ENCODE results near the gene ADISSP. TPM values are rescaled to one million over a fixed set of nuclear protein-coding genes. Genes with fewer than 3 reads are reported as not detected.

The ADISSP gene
- total RNA-seq, 1 donor = 18.5 TPM

GRCh38 chr20:3723284-3723683 lies 44.3 kb downstream of the ADISSP start:
- no peak overlapping the region for H3K4me3 ChIP-seq (ENCODE audit: insufficient read depth, low read length)
- DNase-seq (ENCODE audit: insufficient read length, low spot score, missing footprints) = no peak
- H3K27me3 ChIP-seq (ENCODE audit: insufficient read depth, low read length) = peaks cover 17% of the 10 kb centered on the region
- no peaks in the 10 kb centered on the region for H3K79me2 ChIP-seq (ENCODE audit: insufficient read depth, low read length)
- TF ChIP-seq CTCF (IDR thresholded peaks at IDR 0.05; ENCODE audit: extremely low read depth, low read depth, low read length) = no peak
- H3K36me3 ChIP-seq (ENCODE audit: insufficient read depth, low read length) = no peaks in the 10 kb centered on the region
- no peak overlapping the region for H3K4me2 ChIP-seq (ENCODE audit: insufficient read depth, low read length)
- no peaks in the 10 kb centered on the region for H3K9me3 ChIP-seq (ENCODE audit: low read depth, low read length)
- no peak overlapping the region for H3K27ac ChIP-seq (ENCODE audit: low read depth, low read length)
- H4K20me1 ChIP-seq (ENCODE audit: insufficient read depth, low read length) = no peaks in the 10 kb centered on the region
- no peak overlapping the region for H2AFZ ChIP-seq (ENCODE audit: low read length)
- peaks cover 11% of the 10 kb centered on the region for H3K4me1 ChIP-seq (ENCODE audit: insufficient read depth, low read length)

- H3K27me3 ChIP-seq (ENCODE audit: insufficient read depth, low read length) = peaks cover 17% of the 10 kb centered on the region
- no peak overlapping the region for H3K4me2 ChIP-seq (ENCODE audit: insufficient read depth, low read length)
- H3K4me3 ChIP-seq (ENCODE audit: insufficient read depth, low read length) = no peak overlapping the region
- peaks cover under 1% of the 10 kb centered on the region for H3K4me1 ChIP-seq (ENCODE audit: insufficient read depth, low read length)
- H3K27ac ChIP-seq (ENCODE audit: low read depth, low read length) = no peak overlapping the region
- H3K79me2 ChIP-seq (ENCODE audit: insufficient read depth, low read length) = no peaks in the 10 kb centered on the region
- no peak for DNase-seq (ENCODE audit: insufficient read length, low spot score, missing footprints)
- H2AFZ ChIP-seq (ENCODE audit: low read length) = no peak overlapping the region
- no peaks in the 10 kb centered on the region for H3K9me3 ChIP-seq (ENCODE audit: low read depth, low read length)
- H3K36me3 ChIP-seq (ENCODE audit: insufficient read depth, low read length) = no peaks in the 10 kb centered on the region
- no peak for TF ChIP-seq CTCF (IDR thresholded peaks at IDR 0.05; ENCODE audit: extremely low read depth, low read depth, low read length)
- H4K20me1 ChIP-seq (ENCODE audit: insufficient read depth, low read length) = no peaks in the 10 kb centered on the region
Observed at GRCh38 chr20:3721912-3722311, 45.6 kb downstream of the ADISSP start.

GRCh38 chr20:3720626-3721025 lies 46.9 kb downstream of the ADISSP start:
- H3K79me2 ChIP-seq (ENCODE audit: insufficient read depth, low read length) = no peaks in the 10 kb centered on the region
- H3K36me3 ChIP-seq (ENCODE audit: insufficient read depth, low read length) = no peaks in the 10 kb centered on the region
- H3K4me3 ChIP-seq (ENCODE audit: insufficient read depth, low read length) = no peak overlapping the region
- no peak for DNase-seq (ENCODE audit: insufficient read length, low spot score, missing footprints)
- H2AFZ ChIP-seq (ENCODE audit: low read length) = no peak overlapping the region
- no peaks in the 10 kb centered on the region for H3K4me1 ChIP-seq (ENCODE audit: insufficient read depth, low read length)
- TF ChIP-seq CTCF (IDR thresholded peaks at IDR 0.05; ENCODE audit: extremely low read depth, low read depth, low read length) = no peak
- no peak overlapping the region for H3K27ac ChIP-seq (ENCODE audit: low read depth, low read length)
- no peaks in the 10 kb centered on the region for H4K20me1 ChIP-seq (ENCODE audit: insufficient read depth, low read length)
- no peak overlapping the region for H3K4me2 ChIP-seq (ENCODE audit: insufficient read depth, low read length)
- H3K9me3 ChIP-seq (ENCODE audit: low read depth, low read length) = no peaks in the 10 kb centered on the region
- peaks cover 17% of the 10 kb centered on the region for H3K27me3 ChIP-seq (ENCODE audit: insufficient read depth, low read length)

GRCh38 chr20:3720068-3720467 lies 47.5 kb downstream of the ADISSP start:
- Histone ChIP-seq H3K27me3 (ENCODE audit: insufficient read depth, low read length) (peaks cover 17% of the 10 kb centered on the region), H2AFZ (ENCODE audit: low read length) (no peak overlapping the region), H3K9me3 (ENCODE audit: low read depth, low read length) (no peaks in the 10 kb centered on the region), H3K4me1 (ENCODE audit: insufficient read depth, low read length) (no peaks in the 10 kb centered on the region), H3K27ac (ENCODE audit: low read depth, low read length) (no peak overlapping the region), H3K4me3 (ENCODE audit: insufficient read depth, low read length) (no peak overlapping the region), H3K4me2 (ENCODE audit: insufficient read depth, low read length) (no peak overlapping the region), H3K79me2 (ENCODE audit: insufficient read depth, low read length) (no peaks in the 10 kb centered on the region), H3K36me3 (ENCODE audit: insufficient read depth, low read length) (no peaks in the 10 kb centered on the region), H4K20me1 (ENCODE audit: insufficient read depth, low read length) (no peaks in the 10 kb centered on the region)
- TF ChIP-seq CTCF (IDR thresholded peaks at IDR 0.05; ENCODE audit: extremely low read depth, low read depth, low read length) = no peak
- DNase-seq (ENCODE audit: insufficient read length, low spot score, missing footprints) = no peak

Measured in osteoblast (primary cell).